ENCODE measurements around the gene RNU6-7.

Gene RNU6-7

DNA sequence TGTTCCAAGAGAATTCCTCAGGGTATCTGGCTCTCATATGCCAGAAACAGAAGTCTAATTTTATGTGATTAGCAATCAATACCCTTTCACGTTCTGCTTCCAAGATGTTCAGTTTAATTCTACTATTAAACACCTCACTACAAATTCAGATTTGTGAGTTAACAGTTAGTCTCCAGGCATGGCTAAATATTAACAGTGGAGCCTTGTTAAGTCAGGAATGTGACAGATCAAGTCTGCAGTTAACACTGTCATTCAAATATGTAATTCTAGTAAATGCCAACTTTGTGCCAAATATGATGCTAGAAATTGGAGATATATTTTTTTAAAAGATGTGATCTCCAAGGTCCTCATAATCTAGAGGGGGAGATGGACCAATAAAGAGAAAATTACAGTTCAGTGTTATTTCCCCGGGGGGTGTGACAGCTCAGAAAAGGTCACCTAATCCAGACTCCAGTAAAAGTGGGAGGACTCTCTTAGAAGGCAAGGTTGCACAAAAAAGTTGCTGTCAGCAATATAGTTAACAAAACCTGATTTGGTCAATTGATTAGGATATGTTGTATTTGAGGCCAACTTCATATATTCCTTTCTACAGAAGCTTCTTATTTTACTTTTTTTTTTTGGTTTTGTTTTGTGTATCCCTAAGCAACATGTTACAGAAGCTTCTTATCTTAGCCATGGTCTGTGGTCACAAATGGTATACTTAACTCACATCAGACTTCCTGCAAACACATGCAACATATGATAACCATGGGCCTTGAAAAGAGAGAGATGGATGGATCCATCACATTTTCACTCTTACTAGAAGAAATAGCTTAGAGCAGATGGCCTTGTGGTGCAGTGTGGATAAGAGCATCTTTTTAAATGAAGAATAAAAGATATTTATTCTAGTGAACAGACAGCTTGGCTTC, 18.4 kb upstream of the RNU6-7 start:
- H3K4me3 ChIP-seq (ENCODE audit: low read depth, low read length): no peak overlapping the region
- DNase-seq (ENCODE audit: low read depth): no peak
- TF ChIP-seq, protein P1, sequence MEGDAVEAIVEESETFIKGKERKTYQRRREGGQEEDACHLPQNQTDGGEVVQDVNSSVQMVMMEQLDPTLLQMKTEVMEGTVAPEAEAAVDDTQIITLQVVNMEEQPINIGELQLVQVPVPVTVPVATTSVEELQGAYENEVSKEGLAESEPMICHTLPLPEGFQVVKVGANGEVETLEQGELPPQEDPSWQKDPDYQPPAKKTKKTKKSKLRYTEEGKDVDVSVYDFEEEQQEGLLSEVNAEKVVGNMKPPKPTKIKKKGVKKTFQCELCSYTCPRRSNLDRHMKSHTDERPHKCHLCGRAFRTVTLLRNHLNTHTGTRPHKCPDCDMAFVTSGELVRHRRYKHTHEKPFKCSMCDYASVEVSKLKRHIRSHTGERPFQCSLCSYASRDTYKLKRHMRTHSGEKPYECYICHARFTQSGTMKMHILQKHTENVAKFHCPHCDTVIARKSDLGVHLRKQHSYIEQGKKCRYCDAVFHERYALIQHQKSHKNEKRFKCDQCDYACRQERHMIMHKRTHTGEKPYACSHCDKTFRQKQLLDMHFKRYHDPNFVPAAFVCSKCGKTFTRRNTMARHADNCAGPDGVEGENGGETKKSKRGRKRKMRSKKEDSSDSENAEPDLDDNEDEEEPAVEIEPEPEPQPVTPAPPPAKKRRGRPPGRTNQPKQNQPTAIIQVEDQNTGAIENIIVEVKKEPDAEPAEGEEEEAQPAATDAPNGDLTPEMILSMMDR (conservative IDR thresholded peaks at IDR 0.05; ENCODE audit: low read depth, low read length): no peak

DNA sequence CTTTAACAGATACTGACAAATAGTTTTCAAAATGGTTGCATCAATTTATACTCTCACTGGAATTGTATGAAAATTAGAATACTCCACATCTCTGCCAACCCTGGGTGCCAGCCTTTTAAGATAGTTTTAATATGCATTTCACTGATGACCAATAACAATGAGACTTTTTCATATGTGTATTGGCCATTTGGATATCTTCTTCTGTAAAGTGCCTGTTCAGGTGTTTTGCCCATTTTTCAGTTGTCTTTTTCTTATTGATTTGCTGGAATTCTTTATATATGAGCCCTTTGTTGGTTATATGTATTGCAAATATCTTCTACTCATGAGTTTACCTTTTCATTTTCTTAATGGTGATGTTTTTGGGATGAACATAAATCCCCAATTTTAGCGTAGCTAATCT, 16.7 kb upstream of the RNU6-7 start:
- TF ChIP-seq, protein P1 (conservative IDR thresholded peaks at IDR 0.05; ENCODE audit: low read depth, low read length): no peak
- no peak for DNase-seq (ENCODE audit: low read depth)
- H3K4me3 ChIP-seq (ENCODE audit: low read depth, low read length): no peak overlapping the region

DNA sequence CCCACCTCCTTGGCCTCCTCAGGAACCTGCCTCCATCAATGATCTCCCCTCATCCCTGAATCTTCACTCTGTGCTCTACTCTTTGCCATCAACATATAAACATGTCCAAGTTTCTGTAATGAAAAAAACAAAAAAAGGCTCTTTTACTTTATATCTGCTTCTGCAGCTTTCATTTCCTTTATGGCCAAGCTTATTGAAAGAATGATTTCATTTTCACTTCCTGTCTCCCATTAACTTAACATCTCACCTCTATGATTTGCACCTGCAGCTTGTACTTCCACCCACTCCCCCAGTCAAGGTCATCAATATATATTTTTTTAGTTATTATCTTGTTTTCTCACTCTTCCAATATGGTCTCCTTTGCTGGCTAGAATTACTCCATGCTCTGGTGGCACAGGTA, 15.6 kb upstream of the RNU6-7 start:
- no peak for DNase-seq (ENCODE audit: low read depth)
- TF ChIP-seq, protein P1 (conservative IDR thresholded peaks at IDR 0.05; ENCODE audit: low read depth, low read length): no peak
- H3K4me3 ChIP-seq (ENCODE audit: low read depth, low read length): no peak overlapping the region

DNA sequence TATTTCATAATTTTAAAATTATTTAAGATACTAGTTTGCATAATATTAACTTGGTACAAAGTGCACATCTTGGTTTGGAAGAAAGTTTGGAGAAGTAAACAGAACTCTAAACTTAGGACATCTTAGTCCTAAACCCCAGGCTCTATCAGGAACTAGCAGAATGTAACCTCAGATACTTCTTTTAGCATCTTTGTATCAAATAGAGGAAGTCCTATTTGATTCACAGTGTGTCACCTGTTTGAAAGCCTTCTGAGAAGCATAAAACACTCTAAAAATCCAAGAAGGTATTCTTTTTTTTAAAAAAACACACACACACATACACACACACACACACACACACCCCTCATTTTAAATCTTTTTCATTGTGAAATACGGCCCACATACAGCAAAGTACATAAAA, 12.0 kb upstream of the RNU6-7 start:
- DNase-seq (ENCODE audit: low read depth): no peak
- TF ChIP-seq, protein P1 (conservative IDR thresholded peaks at IDR 0.05; ENCODE audit: low read depth, low read length): no peak
- H3K4me3 ChIP-seq (ENCODE audit: low read depth, low read length): no peak overlapping the region

DNA sequence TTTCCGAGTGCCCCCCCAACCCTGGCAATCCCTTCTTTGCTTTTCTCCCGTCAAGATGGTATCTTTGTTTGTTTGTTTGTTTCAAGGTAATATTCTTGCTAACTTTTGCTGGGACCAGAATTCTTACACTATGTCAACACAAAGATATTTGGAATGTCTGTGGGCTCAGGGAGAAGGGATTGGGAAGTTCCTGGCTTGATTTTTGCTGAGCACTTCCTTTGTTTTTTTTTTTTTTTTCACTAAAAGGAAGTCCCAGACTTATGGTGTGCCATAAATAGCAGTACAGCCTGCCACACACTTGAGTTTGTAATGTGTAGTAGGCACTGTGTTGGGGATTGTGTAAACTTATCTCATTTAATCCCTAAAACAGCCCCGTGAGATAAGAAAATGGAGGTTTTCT, 11.2 kb upstream of the RNU6-7 start:
- TF ChIP-seq, protein P1 (conservative IDR thresholded peaks at IDR 0.05; ENCODE audit: low read depth, low read length): no peak
- no peak for DNase-seq (ENCODE audit: low read depth)
- H3K4me3 ChIP-seq (ENCODE audit: low read depth, low read length): no peak overlapping the region

DNA sequence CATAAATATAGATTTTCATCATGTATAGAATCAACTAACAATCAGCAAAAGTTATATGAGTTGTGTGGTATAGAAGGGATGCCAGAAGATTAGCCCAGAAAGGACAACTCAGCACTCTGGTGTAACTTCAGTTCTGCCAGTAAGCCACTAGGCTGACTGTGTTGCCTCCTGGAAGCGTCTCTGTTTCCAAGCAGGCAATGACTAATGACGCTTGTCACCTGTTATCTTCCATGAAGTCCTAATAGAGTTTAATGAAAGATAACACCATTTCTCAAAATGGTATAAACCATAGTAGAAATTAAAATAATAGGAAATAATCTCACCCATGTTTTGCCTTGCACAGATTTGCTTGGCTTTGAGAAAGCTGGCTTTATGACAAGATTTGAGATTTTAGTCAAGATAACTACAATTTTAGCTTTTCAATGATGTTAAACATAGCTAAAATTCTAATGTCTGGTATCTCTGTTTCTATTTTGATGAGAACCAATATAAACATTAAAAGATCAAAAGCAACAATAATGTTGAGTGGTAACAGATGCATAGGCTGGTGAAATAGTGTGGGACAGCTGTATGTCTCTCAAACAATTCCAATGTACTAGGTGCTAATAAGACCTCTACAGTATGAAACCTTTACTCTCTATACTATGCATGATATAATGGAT, 9.0 kb upstream of the RNU6-7 start:
- DNase-seq (ENCODE audit: low read depth): no peak
- TF ChIP-seq, protein P1 (conservative IDR thresholded peaks at IDR 0.05; ENCODE audit: low read depth, low read length): no peak
- H3K4me3 ChIP-seq (ENCODE audit: low read depth, low read length): no peak overlapping the region

All from choroid plexus epithelial cell (primary cell).